ENCODE results near the gene IL13. TPM values are rescaled to one million over a fixed set of nuclear protein-coding genes. Genes with fewer than 3 reads are reported as not detected.

IL13 gene
- total RNA-seq (2022; extraction: Qiagen RNA extraction) = 0.08 TPM in 1 of 5 replicates, not detected in the others

GRCh38 chr5:132657676-132658380 lies at the start of gene IL13:
Gene IL13, plus strand, starts transcription at chr5:132658173. Its CDS starts 14 bp downstream, at chr5:132658187.

GRCh38 chr5:132673939-132674630 lies 16.1 kb downstream of the IL13 start, which contains the start of gene IL4:
Gene IL4, plus strand, starts transcription at chr5:132673989. Its CDS starts 62 bp downstream, at chr5:132674051.

Other genes starting within 250 kb of the IL13 start
- gene IRF1, start 167.4 kb upstream of the IL13 start, total RNA-seq (2022; extraction: Qiagen RNA extraction) = 28.1 to 35.9 TPM (median 33.9 TPM) in 5 replicates
- gene IL5, start 114.7 kb upstream of the IL13 start, total RNA-seq (2022; extraction: Qiagen RNA extraction) = not detected in 5 replicates
- 24.5 to 37.7 TPM (median 28.1 TPM) in 5 replicates for gene RAD50, start 101.2 kb upstream of the IL13 start, total RNA-seq (2022; extraction: Qiagen RNA extraction)
- not detected in 5 replicates for gene IL4, start 15.8 kb downstream of the IL13 start, total RNA-seq (2022; extraction: Qiagen RNA extraction)
- gene KIF3A, start 79.4 kb downstream of the IL13 start, total RNA-seq (2022; extraction: Qiagen RNA extraction) = 7.0 to 11.0 TPM (median 8.4 TPM) in 5 replicates
- gene CCNI2, start 89.3 kb downstream of the IL13 start, total RNA-seq (2022; extraction: Qiagen RNA extraction) = 0.07 to 0.22 TPM (median 0.07 TPM) in 5 replicates
- gene SEPTIN8, start 119.1 kb downstream of the IL13 start, total RNA-seq (2022; extraction: Qiagen RNA extraction) = 16.6 to 22.2 TPM (median 20.6 TPM) in 5 replicates
- 0.08 to 0.14 TPM (median 0.13 TPM) in 5 replicates for gene SOWAHA, start 155.1 kb downstream of the IL13 start, total RNA-seq (2022; extraction: Qiagen RNA extraction)
- gene SHROOM1, start 172.5 kb downstream of the IL13 start, total RNA-seq (2022; extraction: Qiagen RNA extraction) = 8.8 to 11.6 TPM (median 10.2 TPM) in 5 replicates
- 0.14 to 0.38 TPM (median 0.21 TPM) in 5 replicates for gene GDF9, start 208.3 kb downstream of the IL13 start, total RNA-seq (2022; extraction: Qiagen RNA extraction)
- gene UQCRQ, start 208.5 kb downstream of the IL13 start, total RNA-seq (2022; extraction: Qiagen RNA extraction) = 288 to 594 TPM (median 523 TPM) in 5 replicates
- gene LEAP2, start 215.5 kb downstream of the IL13 start, total RNA-seq (2022; extraction: Qiagen RNA extraction) = 0.62 to 1.0 TPM (median 0.97 TPM) in 5 replicates